SK-N-MC (cell line): Measurements from ENCODE around the gene TMEM245.
A peak's percentile ranks its signal among the peaks of the same experiment; 100 is the strongest.

Source experiments
- DNase-seq: peaks from one replicate; pipeline ENCODE4 v3.0.0-alpha.2; 2011; ENCODE audit warnings: low read depth, low spot score
- H3K27ac ChIP-seq: fragments of 200-600 bp; sonication (generic); 2 replicates; pipeline ENCODE4 v1.5.1; 2016; ENCODE audit warnings: mixed run types
- H3K36me3 ChIP-seq: fragments of 200-600 bp; sonication (generic); 2 replicates; pipeline ENCODE4 v1.6.1; 2017; ENCODE audit warnings: antibody characterized with exemption, low read length, mixed read lengths; ENCODE audit not compliant: insufficient read depth
- H3K4me3 ChIP-seq: fragments of 200-600 bp; sonication (generic); 2 replicates; pipeline ENCODE4 v1.5.1; 2016
- H3K9ac ChIP-seq: fragments of 200-600 bp; sonication (generic); 2 replicates; pipeline ENCODE4 v1.8.0; 2017; ENCODE audit warnings: mixed run types, mixed read lengths; ENCODE audit not compliant: insufficient read length
- H3K9me3 ChIP-seq: fragments of 200-600 bp; sonication (generic); 2 replicates; pipeline ENCODE4 v1.6.1; 2017; ENCODE audit warnings: low read depth, mild to moderate bottlenecking, antibody characterized with exemption, low read length, moderate library complexity, mixed read lengths
- EZH2 ChIP-seq: fragments of 200-600 bp; sonication (generic); IDR thresholded peaks from one replicate; pipeline ENCODE4 v1.6.1; 2017; ENCODE audit warnings: antibody characterized with exemption
- FOXP2 ChIP-seq: optimal IDR thresholded peaks from 2 replicates; pipeline ENCODE3; 2011; ENCODE audit warnings: mild to moderate bottlenecking, moderate library complexity; ENCODE audit not compliant: insufficient read depth; ENCODE audit errors: extremely low read length, control extremely low read depth
- POLR2AphosphoS5 ChIP-seq: IDR thresholded peaks from 2 replicates; pipeline ENCODE4 v1.6.1; 2012; ENCODE audit warnings: mild to moderate bottlenecking, low read depth, low read length, borderline replicate concordance

The TMEM245 gene

GRCh38 chr9:109101202-109101595 lies 18.5 kb downstream of the TMEM245 start:
- Histone ChIP-seq H3K9me3 (peaks cover 13% of the 10 kb centered on the region; the same call in 1 of the 2 replicates), H3K36me3 (peaks cover 43% of the 10 kb centered on the region), H3K4me3 (no peak overlapping the region), H3K27ac (no peak overlapping the region), H3K9ac (no peak overlapping the region)
- TF ChIP-seq FOXP2 (no peak), POLR2AphosphoS5 (no peak), EZH2 (no peak)
- no peak for DNase-seq

GRCh38 chr9:109100543-109101201 lies 19.1 kb downstream of the TMEM245 start:
- no peak for DNase-seq
- peaks cover 40% of the 10 kb centered on the region for H3K36me3 ChIP-seq
- peaks cover 13% of the 10 kb centered on the region; the same call in 1 of the 2 replicates for H3K9me3 ChIP-seq
- H3K27ac ChIP-seq = 0 out of 2 replicates have a peak overlapping the region, but pooled peaks have one; percentile 53
- H3K9ac ChIP-seq = no peak overlapping the region
- no peak for TF ChIP-seq EZH2
- no peak overlapping the region for H3K4me3 ChIP-seq

GRCh38 chr9:109098960-109099308 lies 20.8 kb downstream of the TMEM245 start:
- Histone ChIP-seq H3K36me3 (peaks cover 34% of the 10 kb centered on the region), H3K27ac (peak overlapping the region; percentile 96), H3K9me3 (peaks cover 9% of the 10 kb centered on the region; the same call in 1 of the 2 replicates), H3K4me3 (peak overlapping the region; percentile 55), H3K9ac (peak overlapping the region; percentile 49)
- TF ChIP-seq FOXP2 (no peak), EZH2 (no peak), POLR2AphosphoS5 (no peak)
- DNase-seq = no peak

- Histone ChIP-seq H3K36me3 (peaks cover 33% of the 10 kb centered on the region), H3K9ac (peak overlapping the region; percentile 49), H3K9me3 (peaks cover 3% of the 10 kb centered on the region; the same call in 1 of the 2 replicates), H3K4me3 (peak overlapping the region; percentile 55), H3K27ac (peak overlapping the region; percentile 96)
- DNase-seq = no peak
- TF ChIP-seq EZH2 (no peak), POLR2AphosphoS5 (no peak), FOXP2 (no peak)
Measured at GRCh38 chr9:109098171-109098959, 21.4 kb downstream of the TMEM245 start.

- Histone ChIP-seq H3K4me3 (no peak overlapping the region), H3K27ac (peak overlapping the region; percentile 96; the same call in 1 of the 2 replicates), H3K36me3 (peaks cover 35% of the 10 kb centered on the region), H3K9ac (no peak overlapping the region), H3K9me3 (no peaks in the 10 kb centered on the region)
- no peak for DNase-seq
- TF ChIP-seq POLR2AphosphoS5 (no peak), EZH2 (no peak), FOXP2 (no peak)
Measured at GRCh38 chr9:109097146-109097545, 22.6 kb downstream of the TMEM245 start.

GRCh38 chr9:109095321-109095720 lies 24.4 kb downstream of the TMEM245 start:
- TF ChIP-seq FOXP2 = no peak
- no peak for TF ChIP-seq POLR2AphosphoS5
- no peak for TF ChIP-seq EZH2
- H3K27ac ChIP-seq = no peak overlapping the region
- H3K9me3 ChIP-seq = no peaks in the 10 kb centered on the region
- H3K9ac ChIP-seq = no peak overlapping the region
- H3K36me3 ChIP-seq = peaks cover 47% of the 10 kb centered on the region
- H3K4me3 ChIP-seq = no peak overlapping the region
- DNase-seq = no peak

- Histone ChIP-seq H3K27ac (no peak overlapping the region), H3K4me3 (no peak overlapping the region), H3K9ac (no peak overlapping the region), H3K9me3 (no peaks in the 10 kb centered on the region), H3K36me3 (peaks cover 45% of the 10 kb centered on the region)
- DNase-seq = no peak
- TF ChIP-seq POLR2AphosphoS5 (no peak), EZH2 (no peak), FOXP2 (no peak)
Measured at GRCh38 chr9:109094268-109094667, 25.5 kb downstream of the TMEM245 start.

GRCh38 chr9:109092587-109092986 lies 27.2 kb downstream of the TMEM245 start:
- H3K27ac ChIP-seq = no peak overlapping the region
- H3K36me3 ChIP-seq = peaks cover 60% of the 10 kb centered on the region
- no peak for TF ChIP-seq EZH2
- no peak for TF ChIP-seq POLR2AphosphoS5
- TF ChIP-seq FOXP2 = no peak
- H3K9ac ChIP-seq = no peak overlapping the region
- DNase-seq = no peak
- no peak overlapping the region for H3K4me3 ChIP-seq
- no peaks in the 10 kb centered on the region for H3K9me3 ChIP-seq

GRCh38 chr9:109092051-109092580 lies 27.6 kb downstream of the TMEM245 start:
- H3K27ac ChIP-seq = no peak overlapping the region
- TF ChIP-seq POLR2AphosphoS5 (no peak), EZH2 (no peak), FOXP2 (no peak)
- no peaks in the 10 kb centered on the region for H3K9me3 ChIP-seq
- DNase-seq = no peak
- no peak overlapping the region for H3K4me3 ChIP-seq
- no peak overlapping the region for H3K9ac ChIP-seq
- H3K36me3 ChIP-seq = peaks cover 62% of the 10 kb centered on the region
